HCT116 (cell line): ENCODE measurements around the gene DPYD. TPM values are rescaled to one million over a fixed set of nuclear protein-coding genes. Genes with fewer than 3 reads are reported as not detected.

ENCODE experiments used
- ATAC-seq: fragments of 200-7000 bp; cut with Tn5 transposase; 2 replicates; pipeline ENCODE4 v1.9.1; 2020; ENCODE audit warnings: mild to moderate bottlenecking, moderate library complexity
- BruUV-seq: library from RNA; stranded (reverse); fragments of 400-500 nt; replicated peaks from 2 replicates; lab custom pipeline; 2021; lab: Mats Ljungman, UMichigan
- CTCF ChIA-PET: fragments of 300-600 bp; sonication (Branson Sonifier 250); formaldehyde crosslinking; loops from one replicate; lab custom pipeline; 2021; ENCODE audit warnings: antibody characterized with exemption; lab: Charles Lee
- POLR2A ChIA-PET: fragments of 300-600, 350-600 bp; sonication (Branson Sonifier 250); formaldehyde crosslinking; loops from one replicate; lab custom pipeline; 2021; ENCODE audit warnings: antibody characterized with exemption; lab: Charles Lee
- RAD21 ChIA-PET, 2 experiments: fragments of 300-600 bp; sonication (Branson Sonifier 250); formaldehyde crosslinking; loops; one replicate each; lab custom pipeline; 2023; ENCODE audit warnings: low total read pairs in 2 of 2; ENCODE audit not compliant: uncharacterized antibody in 2 of 2, unreplicated experiment in 2 of 2, low non-redundant PET in 1 of 2; lab: Charles Lee
- DNase-seq: peaks from one replicate; pipeline ENCODE4 v3.0.0-alpha.2; 2010; ENCODE audit warnings: low read depth, low spot score
- H2AFZ ChIP-seq: fragments of 200-600 bp; shearing (Covaris generic), sonication (generic); 2 replicates; pipeline ENCODE4 v1.6.1; 2017; ENCODE audit warnings: low read depth, mixed run types, mixed read lengths, antibody characterized with exemption, low read length; ENCODE audit not compliant: poor library complexity, severe bottlenecking
- H3K27ac ChIP-seq: 2 replicates; pipeline ENCODE4 v1.5.1; 2012; ENCODE audit warnings: low read depth, low read length
- H3K27me3 ChIP-seq: fragments of 200-600 bp; sonication (generic); 2 replicates; pipeline ENCODE4 v1.6.1; 2016; ENCODE audit warnings: mixed run types, low read length, mixed read lengths; ENCODE audit not compliant: insufficient read depth
- H3K36me3 ChIP-seq, 2 experiments: fragments of 200-500 bp in 1 of 2; fragments of 200-600 bp in 1 of 2; sonication (Bioruptor generic) in 1 of 2; sonication (generic) in 1 of 2; 2 replicates each; pipeline versions ENCODE4 v1.5.1 to v1.6.1; 2014 to 2016; ENCODE audit warnings: low read length in 2 of 2, inconsistent platforms in 1 of 2, mixed read lengths in 1 of 2, mixed run types in 1 of 2; ENCODE audit not compliant: insufficient read depth in 2 of 2, control insufficient read depth in 1 of 2
- H3K4me1 ChIP-seq, 2 experiments: fragments of 200-600 bp in 1 of 2; sonication (generic) in 1 of 2; 2 replicates each; pipeline versions ENCODE4 v1.5.1 to v1.6.1; 2012 to 2017; ENCODE audit warnings: low read length in 2 of 2, inconsistent platforms in 1 of 2, mild to moderate bottlenecking in 1 of 2, mixed read lengths in 1 of 2, mixed run types in 1 of 2, moderate library complexity in 1 of 2; ENCODE audit not compliant: insufficient read depth in 2 of 2, control insufficient read depth in 1 of 2
- H3K4me2 ChIP-seq: fragments of 200-600 bp; sonication (generic); 2 replicates; pipeline ENCODE4 v1.6.1; 2017; ENCODE audit warnings: mixed run types, low read length, mixed read lengths
- H3K4me3 ChIP-seq, 2 experiments: fragments of 200-600 bp in 1 of 2; sonication (generic) in 1 of 2; replicated peaks in 1 of 2; 2 replicates each; pipeline ENCODE4 v1.5.1; 2011 to 2016; ENCODE audit warnings: low read length in 2 of 2, control low read depth in 1 of 2, low read depth in 1 of 2, mild to moderate bottlenecking in 1 of 2, mixed read lengths in 1 of 2, mixed run types in 1 of 2
- H3K79me2 ChIP-seq: fragments of 200-600 bp; sonication (generic); 2 replicates; pipeline ENCODE4 v1.6.1; 2017; ENCODE audit warnings: mild to moderate bottlenecking, mixed run types, low read length, moderate library complexity, mixed read lengths; ENCODE audit not compliant: insufficient read depth
- H3K9ac ChIP-seq: fragments of 200-600 bp; sonication (generic); 2 replicates; pipeline ENCODE4 v1.6.1; 2016; ENCODE audit warnings: low read length, mixed read lengths
- H3K9me2 ChIP-seq: fragments of 200-600 bp; sonication (generic), shearing (Covaris generic); 2 replicates; pipeline ENCODE4 v1.6.1; 2017; ENCODE audit warnings: mixed run types, mild to moderate bottlenecking, moderate library complexity; ENCODE audit not compliant: insufficient read depth
- H3K9me3 ChIP-seq, 2 experiments: fragments of 200-500 bp in 1 of 2; fragments of 200-600 bp in 1 of 2; sonication (Bioruptor generic) in 1 of 2; sonication (generic) in 1 of 2; 2 replicates each; pipeline ENCODE4 v1.6.1; 2014 to 2017; ENCODE audit warnings: low read length in 2 of 2, mixed read lengths in 2 of 2, inconsistent platforms in 1 of 2, low read depth in 1 of 2, mild to moderate bottlenecking in 1 of 2, mixed run types in 1 of 2, moderate library complexity in 1 of 2; ENCODE audit not compliant: control insufficient read depth in 1 of 2, insufficient read depth in 1 of 2
- H4K20me1 ChIP-seq: fragments of 200-600 bp; sonication (generic), shearing (Covaris generic); 2 replicates; pipeline ENCODE4 v1.6.1; 2017; ENCODE audit warnings: mixed run types, mild to moderate bottlenecking, moderate library complexity; ENCODE audit not compliant: insufficient read depth
- ELF1 ChIP-seq: IDR thresholded peaks from 2 replicates; pipeline ENCODE4 v1.6.1; 2012; ENCODE audit warnings: low read depth, borderline replicate concordance
- EZH2 ChIP-seq: fragments of 200-600 bp; sonication (generic); IDR thresholded peaks from 2 replicates; pipeline ENCODE4 v1.6.1; 2017; ENCODE audit warnings: antibody characterized with exemption, mixed run types
- EZH2phosphoT487 ChIP-seq: fragments of 200-600 bp; IDR thresholded peaks from 2 replicates; pipeline ENCODE4 v1.6.1; 2018; ENCODE audit warnings: antibody characterized with exemption, borderline replicate concordance
- POLR2A ChIP-seq: IDR thresholded peaks from 2 replicates; pipeline ENCODE4 v1.7.0; 2011; ENCODE audit warnings: borderline replicate concordance; ENCODE audit not compliant: insufficient read depth, insufficient read length; ENCODE audit errors: extremely low read depth
- SRF ChIP-seq: IDR thresholded peaks from 2 replicates; pipeline ENCODE4 v1.6.1; 2012; ENCODE audit warnings: low read depth
- TCF7L2 ChIP-seq: IDR thresholded peaks from 2 replicates; pipeline ENCODE4 v1.7.0; 2011; ENCODE audit warnings: borderline replicate concordance, inconsistent platforms; ENCODE audit not compliant: insufficient read depth, insufficient read length; ENCODE audit errors: extremely low read depth
- YY1 ChIP-seq: IDR thresholded peaks from 2 replicates; pipeline ENCODE4 v1.6.1; 2011; ENCODE audit warnings: low read length, low read depth, moderate library complexity, mild to moderate bottlenecking; ENCODE audit not compliant: insufficient replicate concordance; ENCODE audit errors: extremely low read depth
- intact Hi-C: fragments of 100-400 bp; cut with micrococcal nuclease; formaldehyde crosslinking; loops from 2 replicates; pipeline ENCODE4 v1.10.0; 2022
- total RNA-seq: library from RNA; stranded (reverse); gene quantifications from one replicate; pipeline ENCODE4 v1.2.1, GENCODE V29; 2021; ENCODE audit not compliant: unreplicated experiment
- TF ChIP-seq, protein P1 (sequence below): IDR thresholded peaks from 2 replicates; pipeline ENCODE4 v1.6.1; 2011; ENCODE audit warnings: mild to moderate bottlenecking, low read length, moderate library complexity; ENCODE audit not compliant: insufficient replicate concordance; ENCODE audit errors: extremely low read depth
- TF ChIP-seq, protein P2 (sequence below): IDR thresholded peaks from 2 replicates; pipeline ENCODE4 v1.6.1; 2012; ENCODE audit warnings: low read depth
- TF ChIP-seq, protein P3 (sequence below): IDR thresholded peaks from 2 replicates; pipeline ENCODE4 v1.6.1; 2012
- TF ChIP-seq, protein P4 (sequence below), 3 experiments: fragments of 200-600 bp in 1 of 3; sonication (generic) in 1 of 3; IDR thresholded peaks in 2 of 3; conservative IDR thresholded peaks in 1 of 3; 2 replicates each; pipeline ENCODE4 v1.5.1; 2012 to 2017; ENCODE audit warnings: low read depth in 2 of 3, low read length in 2 of 3, antibody characterized with exemption in 1 of 3, borderline replicate concordance in 1 of 3, control low read depth in 1 of 3, mild to moderate bottlenecking in 1 of 3, mixed read lengths in 1 of 3, mixed run types in 1 of 3, moderate library complexity in 1 of 3; ENCODE audit not compliant: insufficient read depth in 1 of 3

Gene DPYD
- total RNA-seq, 1 experiment from 2014 or later: 1.7 TPM

DNA sequence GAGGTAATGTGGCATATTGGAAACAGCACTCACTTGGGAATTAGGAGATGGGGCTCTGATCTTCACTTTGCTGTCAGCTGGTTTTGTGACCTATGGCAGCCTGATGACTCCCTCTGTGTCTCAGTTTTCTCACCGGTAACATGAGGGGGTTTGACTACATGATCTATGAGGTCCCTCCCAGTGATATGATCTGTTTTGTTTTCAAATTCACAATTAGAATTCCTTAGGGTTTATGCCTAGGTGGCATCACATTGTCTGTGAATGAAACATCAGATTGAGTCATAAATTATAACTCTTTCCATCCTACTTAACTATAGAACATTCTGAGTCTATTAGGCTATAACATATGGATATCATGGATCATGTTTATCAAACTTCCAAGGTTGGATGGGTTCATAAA is 812.7 kb downstream of the DPYD start:
- BruUV-seq: no TSS peak
- Histone ChIP-seq H2AFZ (no peak overlapping the region), H3K27ac (no peak overlapping the region), H3K9ac (no peak overlapping the region), H3K4me3 (no peak overlapping the region), H3K4me2 (no peak overlapping the region), H3K36me3 (no peaks in the 10 kb centered on the region), H4K20me1 (no peaks in the 10 kb centered on the region), H3K9me2 (no peaks in the 10 kb centered on the region), H3K79me2 (no peaks in the 10 kb centered on the region), H3K9me3 (no peaks in the 10 kb centered on the region), H3K4me1 (no peaks in the 10 kb centered on the region), H3K27me3 (no peaks in the 10 kb centered on the region)
- intact Hi-C loops: no loop called here
- ChIA-PET RAD21 (no interaction called here), CTCF (no interaction called here), POLR2A (no interaction called here)
- no peak for DNase-seq
- TF ChIP-seq, protein P1, sequence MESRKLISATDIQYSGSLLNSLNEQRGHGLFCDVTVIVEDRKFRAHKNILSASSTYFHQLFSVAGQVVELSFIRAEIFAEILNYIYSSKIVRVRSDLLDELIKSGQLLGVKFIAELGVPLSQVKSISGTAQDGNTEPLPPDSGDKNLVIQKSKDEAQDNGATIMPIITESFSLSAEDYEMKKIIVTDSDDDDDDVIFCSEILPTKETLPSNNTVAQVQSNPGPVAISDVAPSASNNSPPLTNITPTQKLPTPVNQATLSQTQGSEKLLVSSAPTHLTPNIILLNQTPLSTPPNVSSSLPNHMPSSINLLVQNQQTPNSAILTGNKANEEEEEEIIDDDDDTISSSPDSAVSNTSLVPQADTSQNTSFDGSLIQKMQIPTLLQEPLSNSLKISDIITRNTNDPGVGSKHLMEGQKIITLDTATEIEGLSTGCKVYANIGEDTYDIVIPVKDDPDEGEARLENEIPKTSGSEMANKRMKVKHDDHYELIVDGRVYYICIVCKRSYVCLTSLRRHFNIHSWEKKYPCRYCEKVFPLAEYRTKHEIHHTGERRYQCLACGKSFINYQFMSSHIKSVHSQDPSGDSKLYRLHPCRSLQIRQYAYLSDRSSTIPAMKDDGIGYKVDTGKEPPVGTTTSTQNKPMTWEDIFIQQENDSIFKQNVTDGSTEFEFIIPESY: no peak
- no peak for TF ChIP-seq YY1
- no peak for ATAC-seq

DNA sequence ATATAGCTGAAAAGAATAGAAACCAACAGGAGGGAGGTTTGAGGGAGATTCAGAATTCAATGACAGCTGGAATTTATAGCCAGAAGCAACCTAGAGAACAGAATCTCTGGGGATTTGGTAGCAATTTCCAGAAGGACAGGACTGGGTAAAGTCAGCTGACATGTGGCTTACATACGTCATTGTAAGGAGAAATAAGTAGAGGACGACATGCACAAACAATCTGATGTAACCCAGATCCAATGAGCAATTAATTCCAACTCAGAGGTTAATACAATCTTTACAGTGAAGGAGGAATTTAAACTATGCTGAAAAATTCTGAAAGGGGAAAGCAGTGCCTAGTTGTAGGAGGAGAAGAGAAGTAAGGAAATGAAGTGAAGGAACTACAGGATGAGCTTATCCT is 815.3 kb downstream of the DPYD start:
- ChIA-PET CTCF (no interaction called here), POLR2A (no interaction called here), RAD21 (no interaction called here)
- Histone ChIP-seq H4K20me1 (no peaks in the 10 kb centered on the region), H3K27ac (no peak overlapping the region), H3K27me3 (no peaks in the 10 kb centered on the region), H3K9me2 (no peaks in the 10 kb centered on the region), H3K4me3 (no peak overlapping the region), H3K79me2 (no peaks in the 10 kb centered on the region), H3K4me1 (no peaks in the 10 kb centered on the region), H3K36me3 (no peaks in the 10 kb centered on the region), H3K4me2 (no peak overlapping the region), H2AFZ (no peak overlapping the region), H3K9ac (no peak overlapping the region), H3K9me3 (no peaks in the 10 kb centered on the region)
- DNase-seq (no peak), ATAC-seq (no peak)
- BruUV-seq: no TSS peak
- intact Hi-C loops: no loop called here
- no peak for TF ChIP-seq EZH2phosphoT487
- no peak for TF ChIP-seq TCF7L2
- no peak for TF ChIP-seq ELF1
- TF ChIP-seq, protein P2, sequence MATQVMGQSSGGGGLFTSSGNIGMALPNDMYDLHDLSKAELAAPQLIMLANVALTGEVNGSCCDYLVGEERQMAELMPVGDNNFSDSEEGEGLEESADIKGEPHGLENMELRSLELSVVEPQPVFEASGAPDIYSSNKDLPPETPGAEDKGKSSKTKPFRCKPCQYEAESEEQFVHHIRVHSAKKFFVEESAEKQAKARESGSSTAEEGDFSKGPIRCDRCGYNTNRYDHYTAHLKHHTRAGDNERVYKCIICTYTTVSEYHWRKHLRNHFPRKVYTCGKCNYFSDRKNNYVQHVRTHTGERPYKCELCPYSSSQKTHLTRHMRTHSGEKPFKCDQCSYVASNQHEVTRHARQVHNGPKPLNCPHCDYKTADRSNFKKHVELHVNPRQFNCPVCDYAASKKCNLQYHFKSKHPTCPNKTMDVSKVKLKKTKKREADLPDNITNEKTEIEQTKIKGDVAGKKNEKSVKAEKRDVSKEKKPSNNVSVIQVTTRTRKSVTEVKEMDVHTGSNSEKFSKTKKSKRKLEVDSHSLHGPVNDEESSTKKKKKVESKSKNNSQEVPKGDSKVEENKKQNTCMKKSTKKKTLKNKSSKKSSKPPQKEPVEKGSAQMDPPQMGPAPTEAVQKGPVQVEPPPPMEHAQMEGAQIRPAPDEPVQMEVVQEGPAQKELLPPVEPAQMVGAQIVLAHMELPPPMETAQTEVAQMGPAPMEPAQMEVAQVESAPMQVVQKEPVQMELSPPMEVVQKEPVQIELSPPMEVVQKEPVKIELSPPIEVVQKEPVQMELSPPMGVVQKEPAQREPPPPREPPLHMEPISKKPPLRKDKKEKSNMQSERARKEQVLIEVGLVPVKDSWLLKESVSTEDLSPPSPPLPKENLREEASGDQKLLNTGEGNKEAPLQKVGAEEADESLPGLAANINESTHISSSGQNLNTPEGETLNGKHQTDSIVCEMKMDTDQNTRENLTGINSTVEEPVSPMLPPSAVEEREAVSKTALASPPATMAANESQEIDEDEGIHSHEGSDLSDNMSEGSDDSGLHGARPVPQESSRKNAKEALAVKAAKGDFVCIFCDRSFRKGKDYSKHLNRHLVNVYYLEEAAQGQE: no peak
- TF ChIP-seq SRF: no peak
- TF ChIP-seq, protein P3, sequence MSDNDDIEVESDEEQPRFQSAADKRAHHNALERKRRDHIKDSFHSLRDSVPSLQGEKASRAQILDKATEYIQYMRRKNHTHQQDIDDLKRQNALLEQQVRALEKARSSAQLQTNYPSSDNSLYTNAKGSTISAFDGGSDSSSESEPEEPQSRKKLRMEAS: no peak
- TF ChIP-seq EZH2: no peak
- TF ChIP-seq, protein P4, sequence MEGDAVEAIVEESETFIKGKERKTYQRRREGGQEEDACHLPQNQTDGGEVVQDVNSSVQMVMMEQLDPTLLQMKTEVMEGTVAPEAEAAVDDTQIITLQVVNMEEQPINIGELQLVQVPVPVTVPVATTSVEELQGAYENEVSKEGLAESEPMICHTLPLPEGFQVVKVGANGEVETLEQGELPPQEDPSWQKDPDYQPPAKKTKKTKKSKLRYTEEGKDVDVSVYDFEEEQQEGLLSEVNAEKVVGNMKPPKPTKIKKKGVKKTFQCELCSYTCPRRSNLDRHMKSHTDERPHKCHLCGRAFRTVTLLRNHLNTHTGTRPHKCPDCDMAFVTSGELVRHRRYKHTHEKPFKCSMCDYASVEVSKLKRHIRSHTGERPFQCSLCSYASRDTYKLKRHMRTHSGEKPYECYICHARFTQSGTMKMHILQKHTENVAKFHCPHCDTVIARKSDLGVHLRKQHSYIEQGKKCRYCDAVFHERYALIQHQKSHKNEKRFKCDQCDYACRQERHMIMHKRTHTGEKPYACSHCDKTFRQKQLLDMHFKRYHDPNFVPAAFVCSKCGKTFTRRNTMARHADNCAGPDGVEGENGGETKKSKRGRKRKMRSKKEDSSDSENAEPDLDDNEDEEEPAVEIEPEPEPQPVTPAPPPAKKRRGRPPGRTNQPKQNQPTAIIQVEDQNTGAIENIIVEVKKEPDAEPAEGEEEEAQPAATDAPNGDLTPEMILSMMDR (IDR thresholded peaks at IDR 0.05 in 2 of 3, conservative IDR thresholded peaks at IDR 0.05 in 1 of 3; ENCODE audit: borderline replicate concordance in 1 of 3, insufficient read depth in 1 of 3, low read depth in 2 of 3, low read length in 2 of 3): no peak
- TF ChIP-seq POLR2A: no peak
- TF ChIP-seq YY1: no peak
